A549 (cell line): ENCODE data around the gene EOGT.

Experiments
- CBX2 ChIP-seq: fragments of 200-600 bp; sonication (generic); IDR thresholded peaks from 2 replicates; pipeline ENCODE4 v1.6.1; 2016; ENCODE audit warnings: low read depth, mild to moderate bottlenecking, borderline replicate concordance
- CEBPB ChIP-seq, 2 experiments: fragments of >200 bp in 1 of 2; sonication (Bioruptor Twin) in 1 of 2; formaldehyde crosslinking in 1 of 2; IDR thresholded peaks; 2 replicates each; pipeline ENCODE4 v1.6.1; 2012 to 2016
- EP300 ChIP-seq, 2 experiments: fragments of >200 bp; sonication (Bioruptor Twin); formaldehyde crosslinking; IDR thresholded peaks; 2 replicates in 1 of 2; 3 replicates in 1 of 2; pipeline ENCODE4 v1.6.1; 2016 to 2017
- KDM1A ChIP-seq: fragments of 200-600 bp; sonication (generic); IDR thresholded peaks from 2 replicates; pipeline ENCODE4 v1.6.1; 2016; ENCODE audit warnings: low read depth, mild to moderate bottlenecking
- MAFK ChIP-seq: fragments of 450-650 bp; IDR thresholded peaks from 2 replicates; pipeline ENCODE4 v1.6.1; 2014; ENCODE audit not compliant: partially characterized antibody
- POLR2A ChIP-seq: IDR thresholded peaks from 2 replicates; pipeline ENCODE4 v1.6.1; 2012; ENCODE audit warnings: mild to moderate bottlenecking, low read length
- RFX5 ChIP-seq: fragments of 450-650 bp; IDR thresholded peaks from 2 replicates; pipeline ENCODE4 v1.7.1; 2014; ENCODE audit warnings: antibody characterized with exemption, mild to moderate bottlenecking, moderate library complexity
- TF ChIP-seq, protein P1 (sequence below): fragments of >200 bp; sonication (Bioruptor Twin); formaldehyde crosslinking; IDR thresholded peaks from 3 replicates; pipeline ENCODE4 v1.5.1; 2016

- no peak for TF ChIP-seq RFX5
- no peak for TF ChIP-seq CBX2
- TF ChIP-seq CEBPB (IDR thresholded peaks at IDR 0.05) = no peak
- TF ChIP-seq, protein P1, sequence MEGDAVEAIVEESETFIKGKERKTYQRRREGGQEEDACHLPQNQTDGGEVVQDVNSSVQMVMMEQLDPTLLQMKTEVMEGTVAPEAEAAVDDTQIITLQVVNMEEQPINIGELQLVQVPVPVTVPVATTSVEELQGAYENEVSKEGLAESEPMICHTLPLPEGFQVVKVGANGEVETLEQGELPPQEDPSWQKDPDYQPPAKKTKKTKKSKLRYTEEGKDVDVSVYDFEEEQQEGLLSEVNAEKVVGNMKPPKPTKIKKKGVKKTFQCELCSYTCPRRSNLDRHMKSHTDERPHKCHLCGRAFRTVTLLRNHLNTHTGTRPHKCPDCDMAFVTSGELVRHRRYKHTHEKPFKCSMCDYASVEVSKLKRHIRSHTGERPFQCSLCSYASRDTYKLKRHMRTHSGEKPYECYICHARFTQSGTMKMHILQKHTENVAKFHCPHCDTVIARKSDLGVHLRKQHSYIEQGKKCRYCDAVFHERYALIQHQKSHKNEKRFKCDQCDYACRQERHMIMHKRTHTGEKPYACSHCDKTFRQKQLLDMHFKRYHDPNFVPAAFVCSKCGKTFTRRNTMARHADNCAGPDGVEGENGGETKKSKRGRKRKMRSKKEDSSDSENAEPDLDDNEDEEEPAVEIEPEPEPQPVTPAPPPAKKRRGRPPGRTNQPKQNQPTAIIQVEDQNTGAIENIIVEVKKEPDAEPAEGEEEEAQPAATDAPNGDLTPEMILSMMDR = no peak
- TF ChIP-seq MAFK = no peak
- TF ChIP-seq EP300 (IDR thresholded peaks at IDR 0.05) = no peak
- TF ChIP-seq KDM1A = no peak
- TF ChIP-seq POLR2A = no peak
These were observed 38.8 kb downstream of the EOGT start for GRCh38 chr3:68974711-68975110.
